Gastrocnemius medialis (tissue), 4 donors: ENCODE results near the gene PDE9A. TPM values are rescaled to one million over a fixed set of nuclear protein-coding genes. Genes with fewer than 3 reads are reported as not detected.

ENCODE experiments used
- ATAC-seq, 2 donors: fragments of 150-250 bp; one replicate each; pipeline ENCODE4 v1.9.1; 2016
- DNase-seq, 2 donors: peaks; one replicate each; pipeline ENCODE4 v3.0.0-alpha.2; 2019
- H3K27ac ChIP-seq, 4 donors: fragments of 200-600 bp; sonication (generic); 1 replicate in 1 of 4; 2 replicates in 3 of 4; pipeline ENCODE4 v1.5.1; 2016 to 2018; ENCODE audit warnings: mild to moderate bottlenecking in 2 of 4, moderate library complexity in 1 of 4
- H3K27me3 ChIP-seq, 3 donors: fragments of 200-600 bp; sonication (generic) in 2 of 3; 1 replicate in 1 of 3; 2 replicates in 2 of 3; pipeline versions ENCODE4 v1.5.1 to v1.6.0; 2016 to 2019; ENCODE audit warnings: mild to moderate bottlenecking in 1 of 3, moderate library complexity in 1 of 3
- H3K36me3 ChIP-seq, 2 donors: fragments of 200-600 bp; sonication (generic) in 1 of 2; one replicate each; pipeline ENCODE4 v1.5.1; 2017 to 2018
- H3K4me1 ChIP-seq, 2 donors: fragments of 200-600 bp; sonication (generic) in 1 of 2; one replicate each; pipeline ENCODE4 v1.5.1; 2016 to 2017; ENCODE audit warnings: mild to moderate bottlenecking in 2 of 2
- H3K4me3 ChIP-seq, 4 donors: fragments of 200-600 bp; sonication (generic) in 3 of 4; 1 replicate in 1 of 4; 2 replicates in 3 of 4; pipeline ENCODE4 v1.5.1; 2016 to 2019; ENCODE audit warnings: mild to moderate bottlenecking in 2 of 4
- H3K9me3 ChIP-seq, 3 donors: fragments of 200-600 bp; sonication (generic) in 2 of 3; 1 replicate in 1 of 3; 2 replicates in 2 of 3; pipeline ENCODE4 v1.5.1; 2016 to 2019
- POLR2A ChIP-seq, 2 donors: fragments of 450-650 bp; IDR thresholded peaks; one replicate each; pipeline ENCODE4 v1.6.1; 2017; ENCODE audit warnings: antibody characterized with exemption in 2 of 2, mild to moderate bottlenecking in 2 of 2, moderate library complexity in 2 of 2
- in situ Hi-C, 4 donors: fragments of 200-750 bp; cut with MboI; loops; one replicate each; pipeline versions ENCODE4 v1.15.0 to v1.8.0; 2017; ENCODE audit warnings: low sequenced_read_pairs in 4 of 4
- intact Hi-C: fragments of 100-400 bp; cut with DNase I; formaldehyde crosslinking; loops from one replicate; pipeline ENCODE4 v1.15.1; 2023; ENCODE audit warnings: low total_unique reads
- total RNA-seq, 4 donors: library from RNA; depleted of rRNA; stranded (reverse); fragments of >200 nt; gene quantifications; one replicate each; pipeline versions ENCODE4 v1.1.0 to v1.2.3, GENCODE V29; 2016
- TF ChIP-seq, protein P1 (sequence below), 5 experiments: fragments of 450-650 bp in 3 of 5; fragments of 200-600 bp in 2 of 5; sonication (generic) in 2 of 5; IDR thresholded peaks in 4 of 5; conservative IDR thresholded peaks in 1 of 5; 1 replicate in 4 of 5; 2 replicates in 1 of 5; pipeline ENCODE4 v1.5.1; 2016 to 2019; ENCODE audit warnings: antibody characterized with exemption in 5 of 5, mild to moderate bottlenecking in 3 of 5, moderate library complexity in 3 of 5

The PDE9A gene
- total RNA-seq, 4 donors from 2014 or later, result 1.4 to 4.5 (median 1.8) TPM

DNA sequence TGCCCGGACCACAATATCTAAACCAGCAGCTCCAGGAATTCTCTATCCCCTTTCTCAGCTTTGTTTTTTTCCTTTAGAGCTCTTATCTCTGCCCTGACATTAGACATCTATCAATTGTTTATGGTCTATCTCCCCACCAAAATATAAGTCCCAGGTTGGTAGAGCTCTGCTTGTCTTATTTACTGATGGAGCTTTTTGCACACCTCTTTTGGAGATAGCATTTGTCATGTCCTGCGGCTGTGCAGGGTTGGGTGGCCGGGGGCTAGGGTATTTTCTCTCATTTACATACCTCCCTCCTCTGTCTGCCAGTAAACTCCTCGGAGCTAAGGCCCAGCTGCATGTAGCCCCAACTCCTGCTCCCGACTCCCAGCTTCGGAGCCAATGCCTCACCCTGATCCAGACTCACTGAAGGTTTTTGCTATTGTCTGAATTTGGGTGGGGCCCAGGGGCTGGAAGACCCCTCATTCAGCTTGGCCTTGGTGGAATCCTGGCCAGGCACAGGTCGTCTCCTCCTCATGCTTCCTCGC is 11.1 kb upstream of the PDE9A start:
- ATAC-seq, result no peak
- Histone ChIP-seq H3K4me3 (no peak overlapping the region), H3K36me3 (no peaks in the 10 kb centered on the region), H3K9me3 (no peaks in the 10 kb centered on the region), H3K4me1 (no peaks in the 10 kb centered on the region), H3K27me3 (peaks cover 26 to 31% (median 31%) of the 10 kb centered on the region in 3 donors), H3K27ac (no peak overlapping the region)
- TF ChIP-seq, protein P1, sequence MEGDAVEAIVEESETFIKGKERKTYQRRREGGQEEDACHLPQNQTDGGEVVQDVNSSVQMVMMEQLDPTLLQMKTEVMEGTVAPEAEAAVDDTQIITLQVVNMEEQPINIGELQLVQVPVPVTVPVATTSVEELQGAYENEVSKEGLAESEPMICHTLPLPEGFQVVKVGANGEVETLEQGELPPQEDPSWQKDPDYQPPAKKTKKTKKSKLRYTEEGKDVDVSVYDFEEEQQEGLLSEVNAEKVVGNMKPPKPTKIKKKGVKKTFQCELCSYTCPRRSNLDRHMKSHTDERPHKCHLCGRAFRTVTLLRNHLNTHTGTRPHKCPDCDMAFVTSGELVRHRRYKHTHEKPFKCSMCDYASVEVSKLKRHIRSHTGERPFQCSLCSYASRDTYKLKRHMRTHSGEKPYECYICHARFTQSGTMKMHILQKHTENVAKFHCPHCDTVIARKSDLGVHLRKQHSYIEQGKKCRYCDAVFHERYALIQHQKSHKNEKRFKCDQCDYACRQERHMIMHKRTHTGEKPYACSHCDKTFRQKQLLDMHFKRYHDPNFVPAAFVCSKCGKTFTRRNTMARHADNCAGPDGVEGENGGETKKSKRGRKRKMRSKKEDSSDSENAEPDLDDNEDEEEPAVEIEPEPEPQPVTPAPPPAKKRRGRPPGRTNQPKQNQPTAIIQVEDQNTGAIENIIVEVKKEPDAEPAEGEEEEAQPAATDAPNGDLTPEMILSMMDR (IDR thresholded peaks at IDR 0.05 in 4 of 5, conservative IDR thresholded peaks at IDR 0.05 in 1 of 5), result no peak
- no peak for TF ChIP-seq POLR2A (IDR thresholded peaks at IDR 0.05)
- intact Hi-C loops, result no loop called here
- no peak for DNase-seq
- in situ Hi-C loops, result no loop called here

DNA sequence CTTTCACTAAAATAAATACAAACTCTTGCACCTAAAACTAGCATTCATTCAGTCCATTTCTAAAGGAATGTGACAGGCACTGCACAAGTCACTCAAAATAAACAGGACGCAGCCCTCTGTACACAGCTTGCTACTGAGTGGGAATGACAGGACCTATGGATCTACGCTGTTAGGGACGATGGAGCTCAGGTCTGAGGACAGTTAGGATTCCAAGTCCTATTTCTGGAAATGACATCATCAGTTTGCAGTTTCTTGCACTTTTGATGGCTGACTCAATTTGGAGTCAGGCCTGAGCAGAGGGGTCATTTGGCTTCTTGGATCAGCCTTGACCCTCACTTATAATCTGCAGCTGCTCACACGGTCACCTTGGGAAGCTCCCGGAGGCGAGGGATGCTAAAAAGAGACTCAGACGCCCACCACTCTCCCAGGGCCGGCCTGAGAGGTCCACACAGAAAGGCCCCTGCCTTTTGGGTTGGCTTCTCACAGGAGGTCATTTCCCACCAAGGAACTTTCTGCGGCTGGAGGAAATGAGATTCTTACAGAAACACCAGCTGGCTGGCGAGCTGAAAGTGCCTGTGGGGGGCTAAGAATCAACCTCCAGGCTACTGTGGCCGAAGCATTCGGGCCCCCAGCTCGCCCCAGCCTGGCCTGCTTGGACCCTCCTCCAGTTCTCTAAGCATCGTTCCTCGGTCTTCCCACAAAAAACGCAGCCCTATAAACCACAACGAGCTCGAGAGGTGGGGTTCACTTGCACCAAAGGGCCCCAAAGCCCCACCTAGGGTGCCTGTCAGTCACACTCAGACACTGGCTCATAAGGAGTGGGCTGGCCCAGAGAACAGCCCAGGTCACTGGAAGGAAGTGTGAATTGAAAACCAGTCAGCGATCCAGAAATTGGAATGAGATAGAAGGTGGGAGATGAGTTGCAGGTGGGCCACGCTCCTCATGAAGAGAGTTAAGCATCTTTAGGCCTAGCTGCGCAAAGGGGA is 8.9 kb upstream of the PDE9A start:
- peaks cover 12 to 20% (median 18%) of the 10 kb centered on the region in 3 donors for H3K27me3 ChIP-seq
- intact Hi-C loops, result no loop called here
- TF ChIP-seq, protein P1 (IDR thresholded peaks at IDR 0.05 in 4 of 5, conservative IDR thresholded peaks at IDR 0.05 in 1 of 5), result no peak
- TF ChIP-seq POLR2A (IDR thresholded peaks at IDR 0.05), result no peak
- no peaks in the 10 kb centered on the region for H3K4me1 ChIP-seq
- ATAC-seq, result no peak
- H3K9me3 ChIP-seq, result no peaks in the 10 kb centered on the region
- in situ Hi-C loops, result no loop called here
- DNase-seq, result no peak
- no peak overlapping the region for H3K4me3 ChIP-seq
- H3K27ac ChIP-seq, result no peak overlapping the region
- H3K36me3 ChIP-seq, result no peaks in the 10 kb centered on the region

DNA sequence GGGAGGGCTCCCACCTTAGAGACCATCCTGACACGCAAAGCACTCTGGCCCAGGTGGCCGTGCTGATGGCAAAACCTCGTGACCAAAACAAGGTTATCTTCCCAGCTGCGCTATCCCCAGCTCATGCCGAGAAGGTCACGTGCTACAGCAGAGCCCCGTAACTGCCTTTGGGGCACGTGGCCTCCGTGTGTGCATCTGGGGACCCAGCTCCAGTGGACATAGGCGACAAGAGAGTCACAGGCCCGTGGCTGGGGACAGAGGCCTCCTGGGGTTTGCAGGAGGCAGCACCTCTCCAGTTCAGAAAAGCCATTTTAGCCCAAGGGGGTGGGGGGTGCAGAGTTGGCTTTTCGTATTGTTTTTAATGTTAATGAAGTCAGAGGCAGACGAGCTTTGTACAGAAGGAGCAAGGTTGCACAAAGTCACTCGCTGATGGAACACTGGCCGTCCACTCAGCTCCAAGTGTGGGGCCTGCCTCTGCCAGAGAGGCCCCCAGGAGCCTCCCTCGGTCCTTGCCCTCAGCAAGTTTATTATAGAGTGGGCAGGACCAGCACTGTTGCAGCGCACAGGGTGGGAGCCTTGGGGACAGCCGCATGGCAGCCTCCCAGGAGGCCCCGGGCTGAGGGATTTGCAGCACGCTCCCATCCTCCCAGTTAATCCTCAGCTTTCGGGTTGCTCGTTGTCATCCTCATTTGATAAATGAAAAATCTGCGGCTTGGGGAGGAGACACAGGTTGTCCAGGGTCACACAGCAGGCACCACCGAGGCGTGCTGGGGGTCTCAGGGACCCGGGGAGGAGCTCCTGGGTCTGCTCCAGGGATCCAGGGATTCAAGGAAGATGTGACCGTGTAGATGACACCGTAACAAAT is 8.0 kb upstream of the PDE9A start:
- Histone ChIP-seq H3K27ac (no peak overlapping the region), H3K4me3 (no peak overlapping the region), H3K9me3 (no peaks in the 10 kb centered on the region), H3K36me3 (no peaks in the 10 kb centered on the region), H3K27me3 (peaks cover 5 to 14% (median 12%) of the 10 kb centered on the region in 3 donors), H3K4me1 (no peaks in the 10 kb centered on the region)
- ATAC-seq (no peak), DNase-seq (no peak)
- TF ChIP-seq, protein P1 (IDR thresholded peaks at IDR 0.05 in 4 of 5, conservative IDR thresholded peaks at IDR 0.05 in 1 of 5), result no peak
- no peak for TF ChIP-seq POLR2A (IDR thresholded peaks at IDR 0.05)
- intact Hi-C loops, result no loop called here
- in situ Hi-C loops, result no loop called here

DNA sequence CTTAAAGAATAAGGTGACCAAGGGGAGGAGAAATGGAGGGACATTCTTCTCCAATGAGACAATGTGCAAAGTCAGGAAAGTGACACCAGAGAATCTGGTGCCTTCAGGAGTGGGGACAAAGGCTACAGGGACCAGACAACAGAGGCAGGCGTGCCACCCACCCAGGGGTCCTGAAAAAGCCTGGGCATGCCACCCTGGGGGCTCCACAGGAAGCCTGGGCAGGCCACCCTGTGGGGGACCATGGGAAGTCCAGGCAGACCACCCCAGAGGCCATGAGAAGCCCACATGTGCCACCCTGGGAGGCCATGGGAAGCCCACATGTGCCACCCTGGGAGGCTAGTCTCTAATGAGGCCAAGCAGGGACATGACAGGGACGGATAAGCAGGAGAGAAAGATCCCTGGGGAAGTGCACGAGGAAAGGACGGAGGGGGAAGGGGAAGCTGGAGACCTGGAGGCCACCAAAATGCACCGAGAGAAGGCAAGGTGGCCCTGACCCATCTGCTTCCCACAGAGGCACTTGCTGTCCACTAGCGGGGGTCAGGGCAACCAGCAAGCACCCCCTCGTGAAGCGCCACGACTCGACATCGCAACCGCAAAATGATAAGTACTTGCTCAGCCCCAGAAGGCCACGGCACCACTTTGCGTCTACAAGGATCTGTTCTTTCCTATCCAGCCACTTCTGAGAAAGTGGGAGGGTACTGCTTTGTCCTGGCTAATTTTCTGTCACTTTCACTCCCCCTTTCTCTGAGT is 7.2 kb upstream of the PDE9A start:
- no peak overlapping the region for H3K27ac ChIP-seq
- no peaks in the 10 kb centered on the region for H3K9me3 ChIP-seq
- ATAC-seq, result no peak
- H3K4me1 ChIP-seq, result no peaks in the 10 kb centered on the region
- no peak overlapping the region for H3K4me3 ChIP-seq
- DNase-seq, result no peak
- peaks cover 0 to 8% (median 8%) of the 10 kb centered on the region in 3 donors for H3K27me3 ChIP-seq
- in situ Hi-C loops (no loop called here), intact Hi-C loops (no loop called here)
- TF ChIP-seq, protein P1 (IDR thresholded peaks at IDR 0.05 in 4 of 5, conservative IDR thresholded peaks at IDR 0.05 in 1 of 5), result no peak
- H3K36me3 ChIP-seq, result no peaks in the 10 kb centered on the region
